HG02571 (cell line): ENCODE measurements around the gene FGD4.

ENCODE experiments used
- ATAC-seq: cut with Tn5 transposase; IDR thresholded peaks from one replicate; pipeline ENCODE4 v1.9.1; 2021; ENCODE audit warnings: mild to moderate bottlenecking, moderate library complexity; ENCODE audit not compliant: unreplicated experiment

Gene FGD4

GRCh38 chr12:32598688-32599087 is 199.3 kb downstream of the FGD4 start:
- no peak for ATAC-seq

DNA sequence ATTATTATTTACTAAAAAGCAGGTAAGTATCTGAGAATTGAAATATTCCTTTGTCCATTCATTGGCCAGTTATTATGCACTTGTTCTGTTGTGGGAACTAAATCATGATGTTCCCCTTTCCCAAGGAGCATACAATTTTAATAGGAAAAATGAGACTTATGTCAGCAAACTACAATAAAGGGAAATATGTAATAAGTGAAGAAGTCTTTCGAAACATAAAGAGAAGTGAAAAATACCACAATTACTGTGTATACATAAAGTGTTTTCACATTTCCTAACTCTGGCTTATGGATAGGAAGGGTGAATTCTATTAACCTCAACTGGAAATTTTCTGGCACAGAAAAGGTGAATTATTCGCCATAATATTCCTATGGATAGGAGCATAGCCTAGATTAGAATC is 201.3 kb downstream of the FGD4 start:
- ATAC-seq, result no peak

DNA sequence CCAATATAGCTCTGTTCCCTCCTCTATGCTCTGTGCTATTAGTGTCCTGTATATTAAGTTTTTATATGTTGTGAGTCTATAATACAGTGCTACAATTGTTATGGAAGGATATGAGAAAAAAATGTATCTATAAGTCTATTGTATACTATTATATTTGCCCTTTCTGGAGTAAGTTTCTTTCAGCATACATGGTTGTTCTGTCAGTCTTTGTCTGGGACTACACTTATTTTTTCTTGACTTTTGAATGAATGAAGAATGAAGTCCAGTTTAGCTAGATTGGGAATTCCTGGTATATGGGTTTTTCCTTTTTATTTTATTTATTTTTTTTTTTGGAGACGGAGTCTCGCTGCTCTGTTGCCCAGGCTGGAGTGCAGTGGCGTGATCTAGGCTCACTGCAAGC is 203.7 kb downstream of the FGD4 start:
- ATAC-seq, result no peak

- ATAC-seq, result no peak
These were observed 204.5 kb downstream of the FGD4 start for GRCh38 chr12:32603858-32604257.

GRCh38 chr12:32604565-32604964 is 205.2 kb downstream of the FGD4 start:
- ATAC-seq, result no peak

DNA sequence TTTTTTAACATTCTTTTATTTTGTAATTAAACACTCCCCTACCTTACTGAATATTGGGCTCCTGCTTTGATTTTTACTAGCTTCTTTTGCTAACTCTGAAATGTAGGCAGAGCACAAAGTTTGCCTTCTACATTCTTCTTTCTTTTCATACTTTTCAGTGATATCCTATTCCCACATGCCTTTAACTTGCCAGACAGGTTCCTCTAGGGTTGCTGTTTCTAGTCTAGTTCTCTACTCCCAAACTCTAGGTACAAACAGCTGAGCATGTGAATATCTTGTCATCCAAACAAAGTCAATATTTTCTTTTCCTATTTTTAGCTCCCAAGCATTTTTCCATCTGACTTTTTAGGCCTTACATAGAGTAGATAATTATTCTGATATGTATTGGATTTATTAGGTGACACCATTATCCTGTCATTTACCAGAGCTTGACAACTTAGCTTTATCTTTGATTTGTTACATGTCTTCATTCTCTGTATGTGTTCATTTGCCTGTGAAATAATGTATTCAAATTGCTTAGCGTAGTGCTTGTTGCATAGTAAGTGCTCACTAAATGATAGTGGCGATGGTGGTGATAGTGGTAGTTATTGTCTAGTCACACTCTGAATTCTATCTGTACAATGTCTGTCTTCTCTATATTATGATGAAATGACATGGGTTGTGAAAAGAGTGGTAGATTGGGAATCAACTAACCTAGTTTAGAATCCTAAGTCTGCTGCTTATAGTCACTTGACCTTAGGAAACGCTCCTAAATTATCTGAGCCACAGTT is 206.2 kb downstream of the FGD4 start:
- no peak for ATAC-seq

DNA sequence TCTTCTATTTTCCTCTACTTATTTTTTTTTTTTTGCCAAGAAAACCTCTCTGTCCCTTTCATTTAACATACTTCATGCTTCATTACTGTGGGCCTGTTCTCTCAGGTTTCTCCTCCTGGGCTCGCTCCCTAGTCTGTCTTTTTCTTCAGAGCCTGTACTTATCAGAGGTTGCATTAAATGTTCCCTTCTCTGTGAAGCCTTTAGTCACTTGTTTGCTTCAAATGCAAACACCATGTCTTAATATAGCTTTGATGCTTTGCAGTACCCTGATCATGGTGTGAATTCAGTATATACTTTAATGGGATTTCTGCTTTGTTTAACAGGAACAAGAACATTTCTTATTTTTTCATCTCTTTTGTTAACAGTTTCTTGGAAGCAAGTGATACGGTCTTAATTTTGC is 207.1 kb downstream of the FGD4 start:
- no peak for ATAC-seq

DNA sequence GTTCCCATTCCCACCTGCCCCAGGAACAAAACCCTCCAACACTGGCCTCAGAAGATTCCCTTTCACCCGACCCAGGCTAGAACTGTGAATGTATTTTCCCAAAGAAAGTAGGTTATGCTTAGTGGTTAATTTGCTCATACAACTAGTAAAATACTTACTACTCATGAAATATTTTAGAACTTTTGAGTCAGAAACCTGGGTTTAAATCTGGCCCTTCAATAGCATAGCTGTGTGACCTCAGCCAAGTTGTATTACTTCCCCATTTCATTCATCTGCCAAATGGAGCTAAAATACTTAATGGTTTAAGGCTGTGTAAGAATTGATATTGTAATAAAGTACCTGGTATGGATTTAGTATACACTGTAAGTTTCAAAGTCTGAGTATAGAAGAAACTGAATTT is 210.6 kb downstream of the FGD4 start:
- ATAC-seq, result no peak

GRCh38 chr12:32611986-32612385 is 212.6 kb downstream of the FGD4 start:
- no peak for ATAC-seq

- no peak for ATAC-seq
These were observed 213.6 kb downstream of the FGD4 start for GRCh38 chr12:32612658-32613614.

DNA sequence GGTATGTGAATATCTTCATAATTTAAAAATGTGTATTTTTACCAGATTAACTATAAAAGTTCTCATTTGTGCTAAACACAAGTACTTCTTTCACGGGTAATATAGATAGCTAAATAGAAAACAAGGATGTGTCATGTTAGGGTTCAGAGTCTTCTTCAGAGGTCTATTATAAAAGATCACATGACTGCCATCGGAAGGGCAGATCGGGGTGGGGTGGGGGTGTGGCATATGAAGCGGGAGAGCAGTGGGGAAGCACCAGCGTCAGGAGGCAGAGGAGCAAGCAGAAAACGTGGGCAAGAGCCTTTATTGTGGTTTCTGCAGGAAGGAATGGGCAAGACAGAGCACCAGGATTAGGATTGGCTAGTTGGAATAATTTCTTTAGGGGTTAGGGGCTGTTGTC is 216.1 kb downstream of the FGD4 start:
- no peak for ATAC-seq

DNA sequence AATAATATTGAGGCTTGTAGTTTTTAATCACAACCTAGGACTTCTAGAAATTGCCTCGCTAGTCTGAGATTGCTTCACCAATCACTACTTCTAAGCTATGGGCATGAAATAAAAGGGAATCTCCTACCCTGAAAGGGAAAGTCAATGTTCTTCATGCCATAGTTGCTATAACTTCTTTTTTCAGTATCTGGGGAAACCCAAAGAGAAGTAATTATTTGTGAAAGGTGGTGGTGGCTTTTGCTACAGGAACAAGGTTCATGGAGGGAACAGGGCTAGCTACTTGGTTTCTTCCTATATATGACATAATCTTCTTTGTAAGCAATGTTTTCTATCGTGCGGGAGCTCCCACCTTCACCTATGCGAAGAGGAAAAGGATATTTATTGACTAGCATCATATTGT is 218.2 kb downstream of the FGD4 start:
- ATAC-seq, result no peak

DNA sequence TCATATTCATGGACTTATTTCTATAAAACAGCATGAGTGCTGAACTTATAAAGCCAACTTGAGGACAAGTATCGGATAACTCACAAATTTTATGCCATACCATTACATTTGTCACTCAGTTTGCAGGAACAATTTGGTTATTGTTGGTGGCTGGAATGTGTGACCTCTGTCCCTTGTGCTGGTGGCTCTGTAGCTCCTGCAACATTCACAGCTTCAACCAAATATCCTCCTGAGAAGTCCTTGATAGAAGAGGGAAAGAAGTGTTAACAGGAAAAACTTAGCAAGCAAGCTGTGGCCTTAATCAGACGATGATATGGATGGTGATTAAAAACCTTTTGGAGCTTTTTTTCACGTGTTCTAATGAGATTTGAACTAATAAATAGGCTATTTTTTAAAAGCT is 218.8 kb downstream of the FGD4 start:
- no peak for ATAC-seq

DNA sequence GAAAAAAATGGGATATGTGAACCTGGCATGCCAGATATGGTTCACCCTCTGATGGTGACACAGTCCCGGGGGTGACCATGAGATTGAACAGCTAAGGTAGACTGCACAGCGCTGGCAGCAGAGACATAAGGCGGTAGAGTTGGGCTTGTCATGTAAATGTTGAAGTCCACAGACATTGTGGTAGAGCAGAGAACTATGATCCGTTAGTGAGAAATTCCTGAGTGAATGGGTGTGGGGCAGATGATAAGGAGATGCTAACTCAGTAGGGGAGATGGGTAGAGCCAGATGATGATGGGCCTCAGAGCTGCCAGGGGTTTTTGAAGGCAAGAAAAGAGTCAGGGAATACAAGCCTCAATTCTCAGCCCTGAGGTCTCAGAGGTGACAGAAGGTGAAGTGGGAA is 228.6 kb downstream of the FGD4 start:
- no peak for ATAC-seq

DNA sequence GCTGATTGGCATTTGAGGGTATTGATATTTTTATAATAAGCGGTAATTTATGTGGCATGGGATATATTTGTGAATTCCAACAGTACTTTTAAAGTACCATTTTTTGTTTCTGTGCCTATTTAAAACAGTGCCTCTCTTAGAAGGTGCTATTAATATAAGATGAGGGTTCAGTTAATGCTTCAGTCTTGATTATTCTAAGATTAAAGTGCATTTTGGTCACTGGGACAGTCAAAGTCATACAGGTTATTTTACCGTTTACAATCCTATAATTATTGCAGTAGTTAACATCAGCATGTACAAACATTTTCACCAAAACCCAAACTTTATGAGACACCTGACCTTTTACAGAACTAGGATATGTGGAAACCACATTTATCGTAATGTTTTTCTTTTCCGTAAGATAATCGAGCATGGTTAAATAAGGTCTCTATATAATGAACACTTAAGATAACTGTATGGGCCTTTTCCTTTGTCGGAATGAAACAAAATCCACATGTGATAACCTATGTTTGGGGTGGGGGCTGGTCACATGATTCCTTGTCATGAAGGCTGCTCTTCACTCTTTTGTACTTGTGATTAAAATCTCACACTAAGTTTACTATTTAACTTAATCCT is 242.0 kb downstream of the FGD4 start:
- ATAC-seq, result no peak

GRCh38 chr12:32644431-32644830 is 245.1 kb downstream of the FGD4 start:
- no peak for ATAC-seq

- ATAC-seq, result no peak
These were observed 247.9 kb downstream of the FGD4 start for GRCh38 chr12:32647275-32647674.

- ATAC-seq, result no peak
These were observed 251.2 kb downstream of the FGD4 start for GRCh38 chr12:32650508-32650907.

DNA sequence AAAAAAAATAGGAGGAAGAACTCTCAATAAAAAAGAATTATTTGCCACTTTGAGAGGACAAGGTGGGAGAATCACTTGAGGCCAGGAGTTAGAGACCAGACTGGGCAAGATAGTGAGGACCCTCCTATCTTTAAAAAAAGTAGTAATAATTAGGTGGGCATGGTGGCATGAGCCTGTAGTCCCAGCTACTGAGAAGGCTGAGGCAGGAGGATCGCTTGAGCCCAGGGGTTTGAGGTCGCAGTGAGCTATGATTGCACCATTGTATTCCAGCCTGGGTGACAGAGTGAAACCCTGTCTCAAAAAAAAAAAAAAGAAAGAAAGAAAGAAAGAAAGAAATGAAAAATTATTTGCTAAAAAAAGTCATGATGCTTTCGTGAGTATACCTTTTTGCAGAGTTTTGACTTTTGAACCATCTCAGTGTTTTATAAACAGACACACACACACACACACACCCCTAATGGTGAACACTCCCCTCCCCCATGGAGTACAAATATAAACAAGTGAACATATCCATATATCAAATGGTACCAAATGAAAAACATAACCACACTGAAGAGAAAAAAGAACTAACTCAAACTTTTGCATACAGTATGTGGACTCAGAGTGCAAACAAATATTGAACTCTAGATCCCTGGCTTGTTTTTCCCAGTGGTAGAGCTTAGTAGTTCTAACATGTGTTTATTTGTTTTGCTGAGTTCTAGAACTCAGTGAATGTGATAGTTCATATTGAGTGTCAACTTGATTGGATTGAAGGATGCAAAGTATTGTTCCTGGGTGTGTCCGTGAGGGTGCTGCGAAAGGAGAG is 252.0 kb downstream of the FGD4 start:
- no peak for ATAC-seq

GRCh38 chr12:32651956-32652210 is 252.5 kb downstream of the FGD4 start:
- ATAC-seq, result no peak

DNA sequence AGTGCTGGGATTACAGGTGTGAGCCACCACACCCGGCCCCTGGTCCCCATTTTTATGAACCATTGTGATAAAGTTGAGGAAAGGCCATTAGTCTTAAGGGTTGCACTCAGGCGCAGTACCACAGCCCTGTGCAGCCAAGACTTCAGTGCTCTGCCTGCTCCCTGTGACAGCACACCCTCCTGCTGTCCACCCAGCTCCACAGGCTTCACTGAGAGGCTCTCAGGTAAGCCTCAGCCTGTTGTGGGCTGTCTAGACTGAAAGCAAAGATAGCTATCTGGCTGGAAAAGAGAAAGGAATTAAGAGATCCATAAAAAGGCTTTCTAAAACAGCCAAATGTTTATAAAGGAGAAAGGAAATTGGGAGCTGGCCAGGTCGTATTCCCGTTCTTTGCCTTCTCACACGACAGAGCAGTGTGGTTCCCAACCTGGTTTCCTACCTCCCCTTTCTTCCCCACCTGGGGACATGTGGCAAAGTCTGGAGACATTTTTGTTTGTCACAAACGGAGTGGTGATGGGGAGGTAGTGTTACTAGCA is 260.6 kb downstream of the FGD4 start:
- no peak for ATAC-seq
